ENCODE data around the gene NPHP3.

NPHP3 gene

GRCh38 chr3:132720228-132720627, 2.0 kb downstream of the NPHP3 start:
- no peak for DNase-seq (ENCODE audit: low read depth in 2 of 2)
- no peak for TF ChIP-seq CTCF (IDR thresholded peaks at IDR 0.05; ENCODE audit: low read depth, low read length)
- H3K4me3 ChIP-seq (replicated peaks in 1 of 2; ENCODE audit: low read depth in 2 of 2, low read length in 2 of 2): peak overlapping the region in 1 of 2 donors; percentile 22

GRCh38 chr3:132716372-132716771, 5.8 kb downstream of the NPHP3 start:
- H3K4me3 ChIP-seq (replicated peaks in 1 of 2; ENCODE audit: low read depth in 2 of 2, low read length in 2 of 2): no peak overlapping the region
- no peak for DNase-seq (ENCODE audit: low read depth in 2 of 2)
- TF ChIP-seq CTCF (IDR thresholded peaks at IDR 0.05; ENCODE audit: low read depth, low read length): no peak

GRCh38 chr3:132713977-132714727, 8.1 kb downstream of the NPHP3 start:
- TF ChIP-seq CTCF (IDR thresholded peaks at IDR 0.05; ENCODE audit: low read depth, low read length): no peak
- no peak overlapping the region for H3K4me3 ChIP-seq (replicated peaks in 1 of 2; ENCODE audit: low read depth in 2 of 2, low read length in 2 of 2)
- no peak for DNase-seq (ENCODE audit: low read depth in 2 of 2)

- H3K4me3 ChIP-seq (replicated peaks in 1 of 2; ENCODE audit: low read depth in 2 of 2, low read length in 2 of 2): no peak overlapping the region
These were observed 11.9 kb downstream of the NPHP3 start for GRCh38 chr3:132710311-132710710.

GRCh38 chr3:132709761-132710160, 12.4 kb downstream of the NPHP3 start:
- no peak for TF ChIP-seq CTCF (IDR thresholded peaks at IDR 0.05; ENCODE audit: low read depth, low read length)
- no peak overlapping the region for H3K4me3 ChIP-seq (replicated peaks in 1 of 2; ENCODE audit: low read depth in 2 of 2, low read length in 2 of 2)
- DNase-seq (ENCODE audit: low read depth in 2 of 2): peak in 1 of 2 donors; percentile 25

More at GRCh38 chr3:132710311-132710710, 11.9 kb downstream of the NPHP3 start:
- TF ChIP-seq CTCF (IDR thresholded peaks at IDR 0.05; ENCODE audit: low read depth, low read length): no peak
- DNase-seq (ENCODE audit: low read depth in 2 of 2): no peak

- H3K4me3 ChIP-seq (replicated peaks in 1 of 2; ENCODE audit: low read depth in 2 of 2, low read length in 2 of 2): no peak overlapping the region
- no peak for DNase-seq (ENCODE audit: low read depth in 2 of 2)
- TF ChIP-seq CTCF (IDR thresholded peaks at IDR 0.05; ENCODE audit: low read depth, low read length): no peak
These were observed 18.5 kb downstream of the NPHP3 start for GRCh38 chr3:132703733-132704132.

- peak in 1 of 2 donors; percentile 45 for DNase-seq (ENCODE audit: low read depth in 2 of 2)
These were observed 26.8 kb downstream of the NPHP3 start for GRCh38 chr3:132695422-132695821.

More at GRCh38 chr3:132695422-132695821, 26.8 kb downstream of the NPHP3 start:
- TF ChIP-seq CTCF (IDR thresholded peaks at IDR 0.05; ENCODE audit: low read depth, low read length): no peak
- no peak overlapping the region for H3K4me3 ChIP-seq (replicated peaks in 1 of 2; ENCODE audit: low read depth in 2 of 2, low read length in 2 of 2)
